ENCODE data around the gene TCHHL1. TPM values are rescaled to one million over a fixed set of nuclear protein-coding genes. Genes with fewer than 3 reads are reported as not detected.

The TCHHL1 gene
- total and polyA plus RNA-seq, 2 of the 13 experiments (the other 11 are each of a cell fraction or from before 2014, with no cell fraction given): not detected

- no peaks in the 10 kb centered on the region for H3K36me3 ChIP-seq (replicated peaks in 1 of 2; ENCODE audit: control insufficient read depth in 1 of 2, insufficient read depth in 2 of 2, low read length in 2 of 2)
- intact Hi-C loops (cut with micrococcal nuclease; ENCODE audit: unreplicated experiment): no loop called here
Measured at GRCh38 chr1:152109998-152110294, 21.1 kb upstream of the TCHHL1 start.

More at GRCh38 chr1:152109998-152110294, 21.1 kb upstream of the TCHHL1 start:
- BruUV-seq (replicated peaks): no TSS peak
- ChIA-PET POLR2A (no interaction called here), CTCF (ENCODE audit: low intra/inter-chr PET ratio, low total read pairs) (no interaction called here)
- H3K27me3 ChIP-seq (ENCODE audit: control insufficient read depth in 1 of 2, insufficient read depth in 2 of 2, low read length in 2 of 2): peaks cover 5 to 54% of the 10 kb centered on the region in 2 experiments; a peak in 3 of 5 replicates
- no peaks in the 10 kb centered on the region for H3K9me3 ChIP-seq (ENCODE audit: low read length)
- TF ChIP-seq HIC2 (CRISPR knock-in tag; IDR thresholded peaks at IDR 0.05; ENCODE audit: low read depth): no peak
- no peak for TF ChIP-seq PBX3 (CRISPR knock-in tag; IDR thresholded peaks at IDR 0.05; ENCODE audit: borderline replicate concordance)
- TF ChIP-seq AHR (CRISPR knock-in tag; IDR thresholded peaks at IDR 0.05): no peak
- no peak for TF ChIP-seq MBD4 (IDR thresholded peaks at IDR 0.05; ENCODE audit: borderline replicate concordance, low read length)
- TF ChIP-seq MXD4 (CRISPR knock-in tag; IDR thresholded peaks at IDR 0.05): no peak
- no peak for TF ChIP-seq ETV6 (CRISPR knock-in tag; conservative IDR thresholded peaks at IDR 0.05)
- TF ChIP-seq STAT5B (CRISPR knock-in tag; IDR thresholded peaks at IDR 0.05): no peak
- TF ChIP-seq ZNF24 (IDR thresholded peaks at IDR 0.05): no peak
- TF ChIP-seq, protein P1, sequence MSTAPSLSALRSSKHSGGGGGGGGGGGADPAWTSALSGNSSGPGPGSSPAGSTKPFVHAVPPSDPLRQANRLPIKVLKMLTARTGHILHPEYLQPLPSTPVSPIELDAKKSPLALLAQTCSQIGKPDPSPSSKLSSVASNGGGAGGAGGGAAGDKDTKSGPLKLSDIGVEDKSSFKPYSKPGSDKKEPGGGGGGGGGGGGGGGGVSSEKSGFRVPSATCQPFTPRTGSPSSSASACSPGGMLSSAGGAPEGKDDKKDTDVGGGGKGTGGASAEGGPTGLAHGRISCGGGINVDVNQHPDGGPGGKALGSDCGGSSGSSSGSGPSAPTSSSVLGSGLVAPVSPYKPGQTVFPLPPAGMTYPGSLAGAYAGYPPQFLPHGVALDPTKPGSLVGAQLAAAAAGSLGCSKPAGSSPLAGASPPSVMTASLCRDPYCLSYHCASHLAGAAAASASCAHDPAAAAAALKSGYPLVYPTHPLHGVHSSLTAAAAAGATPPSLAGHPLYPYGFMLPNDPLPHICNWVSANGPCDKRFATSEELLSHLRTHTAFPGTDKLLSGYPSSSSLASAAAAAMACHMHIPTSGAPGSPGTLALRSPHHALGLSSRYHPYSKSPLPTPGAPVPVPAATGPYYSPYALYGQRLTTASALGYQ (CRISPR knock-in tag; IDR thresholded peaks at IDR 0.05): no peak
- no peak for TF ChIP-seq NR1H2 (CRISPR knock-in tag; IDR thresholded peaks at IDR 0.05; ENCODE audit: borderline replicate concordance, low read depth)
- no peaks in the 10 kb centered on the region for H4K20me1 ChIP-seq (ENCODE audit: insufficient read depth, low read length)
- H3K4me3 ChIP-seq (replicated peaks in 1 of 3; ENCODE audit: insufficient read depth in 1 of 3, low read depth in 2 of 3, low read length in 3 of 3): no peak overlapping the region
- no peaks in the 10 kb centered on the region for H3K4me1 ChIP-seq (ENCODE audit: insufficient read depth, low read length)
- H3K4me2 ChIP-seq (ENCODE audit: low read depth, low read length): no peak overlapping the region
- H2AFZ ChIP-seq (ENCODE audit: low read length): no peak overlapping the region
- no peak overlapping the region for H3K9ac ChIP-seq (ENCODE audit: insufficient read depth, low read depth, low read length)
- no peak overlapping the region for H3K27ac ChIP-seq (ENCODE audit: extremely low read length, insufficient read depth, low read length)
- 17% methylated on average over 15 of the region's 15 CpGs for WGBS (ENCODE audit: low lambda C conversion rate)
- ATAC-seq: no peak
- FAIRE-seq: no peak
- no peak for DNase-seq (ENCODE audit: low spot score)
- in situ Hi-C loops (cut with HindIII; ENCODE audit: extremely low pct_ligation_motif_present, low pct_unique_long_range_greater_than_20kb): no loop called here
- no peaks in the 10 kb centered on the region for H3K79me2 ChIP-seq (ENCODE audit: insufficient read depth, low read length)

Data from HepG2 (cell line).